Fibroblast of skin of right biceps (primary cell): Measurements from ENCODE around the gene ENG.
A peak's percentile ranks its signal among the peaks of the same experiment; 100 is the strongest.
"Not testable (repeated sequence)": the region's sequence is repeated elsewhere in the genome, so short reads cannot be mapped to it uniquely, and the experiment has no call there.

Source experiments
- DNase-seq: peaks from one replicate; pipeline ENCODE4 v3.0.0-alpha.2; 2013

The ENG gene

GRCh38 chr9:127790094-127790855 is 64.2 kb downstream of the ENG start:
- DNase-seq: no peak

- no peak for DNase-seq
Observed at GRCh38 chr9:127789179-127789578, 65.3 kb downstream of the ENG start.

GRCh38 chr9:127788337-127789011 is 66.0 kb downstream of the ENG start:
- DNase-seq: no peak

GRCh38 chr9:127786773-127787104 is 67.7 kb downstream of the ENG start:
- no peak for DNase-seq

GRCh38 chr9:127785933-127786772 is 68.3 kb downstream of the ENG start, which contains the start of gene CDK9:
Gene CDK9 (plus strand): TSS chr9:127786034. CDS start chr9:127786149, 115 bp downstream.
- peak; percentile 91 for DNase-seq

GRCh38 chr9:127785023-127785932 is 69.2 kb downstream of the ENG start:
- DNase-seq: peak; percentile 74

GRCh38 chr9:127783111-127784008 is 71.1 kb downstream of the ENG start:
- DNase-seq: no peak

GRCh38 chr9:127781806-127782205 is 72.7 kb downstream of the ENG start:
- DNase-seq: no peak

- not testable (repeated sequence) for DNase-seq
Observed at GRCh38 chr9:127780909-127781308, 73.5 kb downstream of the ENG start.

- no peak for DNase-seq
Observed at GRCh38 chr9:127780126-127780885, 74.2 kb downstream of the ENG start.

GRCh38 chr9:127779136-127779981 is 75.1 kb downstream of the ENG start:
- no peak for DNase-seq

GRCh38 chr9:127778280-127779135 is 76.0 kb downstream of the ENG start, which contains the start of gene SH2D3C:
Gene SH2D3C (minus strand): TSS chr9:127778666. CDS start chr9:127778627, 39 bp downstream.
- no peak for DNase-seq

- DNase-seq: no peak
Observed at GRCh38 chr9:127777368-127777980, 77.0 kb downstream of the ENG start.

GRCh38 chr9:127776924-127777289 is 77.6 kb downstream of the ENG start:
- DNase-seq: no peak

GRCh38 chr9:127776195-127776923 is 78.1 kb downstream of the ENG start:
- no peak for DNase-seq

GRCh38 chr9:127773981-127774380 is 80.5 kb downstream of the ENG start:
- no peak for DNase-seq

GRCh38 chr9:127773272-127773671 is 81.2 kb downstream of the ENG start:
- DNase-seq: no peak
